NCI-H2107 (cell line): ENCODE data around the gene TMEM204.

Source experiments
- DNase-seq: peaks from one replicate; lab custom pipeline; 2025; lab: John Stamatoyannopoulos, UW

The TMEM204 gene

GRCh38 chr16:1520461-1520860 lies 13.0 kb upstream of the TMEM204 start:
- DNase-seq: no peak

GRCh38 chr16:1523581-1524245 lies 9.8 kb upstream of the TMEM204 start:
- DNase-seq: no peak

GRCh38 chr16:1524366-1524765 lies 9.1 kb upstream of the TMEM204 start:
- DNase-seq: no peak

- no peak for DNase-seq
Observed at GRCh38 chr16:1525871-1526607, 7.4 kb upstream of the TMEM204 start.

- no peak for DNase-seq
Observed at GRCh38 chr16:1526608-1527555, 6.6 kb upstream of the TMEM204 start.

- no peak for DNase-seq
Observed at GRCh38 chr16:1527836-1528811, 5.3 kb upstream of the TMEM204 start.

GRCh38 chr16:1528921-1529537 lies 4.4 kb upstream of the TMEM204 start:
- DNase-seq: no peak

- DNase-seq: no peak
Observed at GRCh38 chr16:1530349-1530882, 3.0 kb upstream of the TMEM204 start.

GRCh38 chr16:1530883-1531637 lies 2.4 kb upstream of the TMEM204 start:
- DNase-seq: no peak

GRCh38 chr16:1531638-1531910 lies 1.9 kb upstream of the TMEM204 start:
- no peak for DNase-seq

- no peak for DNase-seq
Observed at GRCh38 chr16:1532081-1532760, 1.2 kb upstream of the TMEM204 start.

- DNase-seq: no peak
Observed at GRCh38 chr16:1532771-1533170, 695 bp upstream of the TMEM204 start.

GRCh38 chr16:1534021-1535020 lies 855 bp downstream of the TMEM204 start:
- no peak for DNase-seq

- DNase-seq: no peak
Observed at GRCh38 chr16:1535391-1536291, 2.2 kb downstream of the TMEM204 start.

GRCh38 chr16:1536601-1537000 lies 3.1 kb downstream of the TMEM204 start:
- DNase-seq: no peak

- no peak for DNase-seq
Observed at GRCh38 chr16:1537138-1537577, 3.7 kb downstream of the TMEM204 start.

- no peak for DNase-seq
Observed at GRCh38 chr16:1537763-1538289, 4.4 kb downstream of the TMEM204 start.
